GM12892 (cell line): ENCODE results near the gene HTRA2.

Source experiments
- POLR2A ChIP-seq: IDR thresholded peaks from 2 replicates; pipeline ENCODE4 v1.6.1; 2011; ENCODE audit warnings: low read depth, low read length, control low read depth
- POLR2AphosphoS5 ChIP-seq: IDR thresholded peaks from 2 replicates; pipeline ENCODE4 v1.6.1; 2011; ENCODE audit warnings: low read depth, low read length, control low read depth
- TAF1 ChIP-seq: IDR thresholded peaks from 2 replicates; pipeline ENCODE4 v1.6.1; 2011; ENCODE audit warnings: low read depth, mild to moderate bottlenecking, control low read depth, low read length, borderline replicate concordance

DNA sequence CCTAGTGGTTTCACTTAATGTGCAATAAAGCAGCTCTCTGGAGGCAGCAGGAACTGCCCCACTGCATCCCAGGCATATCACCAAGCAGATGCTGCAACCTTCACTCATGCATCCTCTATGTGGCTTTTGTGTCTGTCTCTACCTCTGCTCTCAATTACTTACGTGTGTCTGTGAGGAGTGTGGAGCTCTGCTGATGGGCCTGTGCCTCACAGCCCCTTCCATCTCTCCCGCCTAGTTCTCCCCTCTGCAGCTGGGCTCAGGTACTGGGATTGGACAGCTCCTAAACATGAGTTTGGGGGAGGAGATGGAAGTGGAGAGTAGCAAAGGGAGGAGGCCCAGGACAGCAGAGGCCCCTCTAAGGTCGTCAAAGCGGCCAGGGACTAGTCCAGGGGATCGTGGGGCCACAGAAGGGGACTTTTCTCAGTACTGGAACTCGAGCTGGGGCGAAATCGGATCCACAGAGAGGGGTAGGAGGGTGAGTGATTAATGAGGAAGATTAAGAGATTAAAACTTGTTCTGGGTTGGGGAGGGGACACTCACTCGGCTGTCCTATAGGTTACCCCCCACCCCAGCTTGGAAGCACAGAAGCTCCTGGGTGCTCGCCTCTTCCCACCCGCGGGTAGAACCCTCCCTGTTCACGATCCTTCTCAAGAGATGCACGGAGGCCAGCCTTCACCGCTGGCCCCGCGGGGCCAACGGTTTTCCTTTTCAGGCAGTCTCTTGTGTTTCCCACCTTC, 28.2 kb upstream of the HTRA2 start:
- TF ChIP-seq POLR2A (no peak), POLR2AphosphoS5 (no peak), TAF1 (no peak)
